ENCODE measurements around the gene VPS41.

Gene VPS41

GRCh38 chr7:38806912-38807311 is 102.1 kb downstream of the VPS41 start:
- DNase-seq (ENCODE audit: low spot score): no peak

- no peak for DNase-seq (ENCODE audit: low spot score)
Observed at GRCh38 chr7:38801786-38802185, 107.2 kb downstream of the VPS41 start.

- no peak for DNase-seq (ENCODE audit: low spot score)
Observed at GRCh38 chr7:38798552-38799267, 110.3 kb downstream of the VPS41 start.

- DNase-seq (ENCODE audit: low spot score): peak; percentile 77
Observed at GRCh38 chr7:38796626-38797501, 112.1 kb downstream of the VPS41 start.

- no peak for DNase-seq (ENCODE audit: low spot score)
Observed at GRCh38 chr7:38795593-38795992, 113.4 kb downstream of the VPS41 start.

GRCh38 chr7:38781991-38782390 is 127.0 kb downstream of the VPS41 start:
- DNase-seq (ENCODE audit: low spot score): no peak

GRCh38 chr7:38777609-38778008 is 131.4 kb downstream of the VPS41 start:
- no peak for DNase-seq (ENCODE audit: low spot score)

- no peak for DNase-seq (ENCODE audit: low spot score)
Observed at GRCh38 chr7:38775506-38776175, 133.3 kb downstream of the VPS41 start.

GRCh38 chr7:38773430-38773829 is 135.6 kb downstream of the VPS41 start:
- no peak for DNase-seq (ENCODE audit: low spot score)

GRCh38 chr7:38760226-38760625 is 148.8 kb downstream of the VPS41 start:
- DNase-seq (ENCODE audit: low spot score): no peak

- DNase-seq (ENCODE audit: low spot score): no peak
Observed at GRCh38 chr7:38759028-38759427, 150.0 kb downstream of the VPS41 start.

- no peak for DNase-seq (ENCODE audit: low spot score)
Observed at GRCh38 chr7:38757931-38758330, 151.1 kb downstream of the VPS41 start.

GRCh38 chr7:38756521-38756920 is 152.5 kb downstream of the VPS41 start:
- DNase-seq (ENCODE audit: low spot score): no peak

- DNase-seq (ENCODE audit: low spot score): no peak
Observed at GRCh38 chr7:38753347-38753746, 155.6 kb downstream of the VPS41 start.

GRCh38 chr7:38751416-38751815 is 157.6 kb downstream of the VPS41 start:
- DNase-seq (ENCODE audit: low spot score): no peak

- peak; percentile 33 for DNase-seq (ENCODE audit: low spot score)
Observed at GRCh38 chr7:38748056-38748610, 160.9 kb downstream of the VPS41 start.

- DNase-seq (ENCODE audit: low spot score): no peak
Observed at GRCh38 chr7:38746438-38746837, 162.6 kb downstream of the VPS41 start.

- DNase-seq (ENCODE audit: low spot score): no peak
Observed at GRCh38 chr7:38744746-38745145, 164.2 kb downstream of the VPS41 start.

- no peak for DNase-seq (ENCODE audit: low spot score)
Observed at GRCh38 chr7:38743899-38744298, 165.1 kb downstream of the VPS41 start.

GRCh38 chr7:38740041-38740440 is 168.9 kb downstream of the VPS41 start:
- no peak for DNase-seq (ENCODE audit: low spot score)

- DNase-seq (ENCODE audit: low spot score): no peak
Observed at GRCh38 chr7:38736138-38736537, 172.9 kb downstream of the VPS41 start.

GRCh38 chr7:38731215-38731614 is 177.8 kb downstream of the VPS41 start:
- no peak for DNase-seq (ENCODE audit: low spot score)

All from NAMALWA (cell line).